Ascending aorta (tissue), 2 donors: ENCODE measurements around the gene UBE2H. TPM values are rescaled to one million over a fixed set of nuclear protein-coding genes. Genes with fewer than 3 reads are reported as not detected.
"Not testable (repeated sequence)": the region's sequence is repeated elsewhere in the genome, so short reads cannot be mapped to it uniquely, and the experiment has no call there.

Experiments
- DNase-seq, 2 donors: peaks; one replicate each; pipeline ENCODE4 v3.0.0-alpha.2; 2019; ENCODE audit warnings: low spot score in 2 of 2
- H3K27ac ChIP-seq, 2 donors: fragments of 200-600 bp; sonication (generic); one replicate each; pipeline ENCODE4 v1.5.1; 2016 to 2017; ENCODE audit warnings: mild to moderate bottlenecking in 1 of 2
- H3K27me3 ChIP-seq: fragments of 200-600 bp; sonication (generic); one replicate; pipeline ENCODE4 v1.5.1; 2017
- H3K36me3 ChIP-seq, 2 donors: fragments of 200-600 bp; sonication (generic); one replicate each; pipeline ENCODE4 v1.5.1; 2016
- H3K4me1 ChIP-seq, 2 donors: fragments of 200-600 bp; sonication (generic); one replicate each; pipeline ENCODE4 v1.5.1; 2016 to 2017; ENCODE audit warnings: mild to moderate bottlenecking in 1 of 2
- H3K4me3 ChIP-seq, 2 donors: fragments of 200-600 bp; sonication (generic); one replicate each; pipeline ENCODE4 v1.5.1; 2016 to 2017; ENCODE audit warnings: mild to moderate bottlenecking in 1 of 2
- H3K9me3 ChIP-seq, 2 donors: fragments of 200-600 bp; sonication (generic); one replicate each; pipeline ENCODE4 v1.5.1; 2016
- intact Hi-C: fragments of 100-400 bp; cut with DNase I; formaldehyde crosslinking; loops from one replicate; pipeline ENCODE4 v1.15.1; 2023
- total RNA-seq: library from RNA; depleted of rRNA; stranded (reverse); fragments of >200 nt; gene quantifications from one replicate; pipeline ENCODE4 v1.1.0, GENCODE V29; 2016
- TF ChIP-seq, protein P1 (sequence below), 3 experiments: fragments of 200-600 bp in 2 of 3; fragments of 450-650 bp in 1 of 3; sonication (generic) in 2 of 3; IDR thresholded peaks; one replicate each; pipeline ENCODE4 v1.5.1; 2016 to 2019; ENCODE audit warnings: antibody characterized with exemption in 3 of 3, mild to moderate bottlenecking in 1 of 3, moderate library complexity in 1 of 3

UBE2H gene
- total RNA-seq, 1 donor from 2014 or later: 83.9 TPM

DNA sequence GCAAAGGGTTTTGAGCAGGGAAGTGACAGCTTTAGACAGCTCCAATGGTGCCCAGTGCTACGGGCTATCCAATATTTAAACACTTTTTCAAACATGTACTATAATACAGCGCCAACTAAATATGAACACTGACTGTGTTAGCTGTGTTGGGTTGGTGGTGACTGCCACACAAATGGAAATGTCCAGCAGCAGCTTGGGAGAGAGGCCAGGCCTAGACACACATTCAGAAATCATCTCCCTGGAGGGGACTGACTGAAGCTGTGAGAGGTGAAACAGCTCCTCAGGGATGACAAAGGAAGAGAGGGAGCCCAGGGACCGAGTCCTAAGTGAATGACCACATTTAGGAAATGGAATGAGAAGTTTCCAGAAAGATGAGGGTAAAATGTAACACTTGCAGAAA, 115.8 kb downstream of the UBE2H start:
- DNase-seq: no peak
- no peak overlapping the region for H3K27ac ChIP-seq
- TF ChIP-seq, protein P1, sequence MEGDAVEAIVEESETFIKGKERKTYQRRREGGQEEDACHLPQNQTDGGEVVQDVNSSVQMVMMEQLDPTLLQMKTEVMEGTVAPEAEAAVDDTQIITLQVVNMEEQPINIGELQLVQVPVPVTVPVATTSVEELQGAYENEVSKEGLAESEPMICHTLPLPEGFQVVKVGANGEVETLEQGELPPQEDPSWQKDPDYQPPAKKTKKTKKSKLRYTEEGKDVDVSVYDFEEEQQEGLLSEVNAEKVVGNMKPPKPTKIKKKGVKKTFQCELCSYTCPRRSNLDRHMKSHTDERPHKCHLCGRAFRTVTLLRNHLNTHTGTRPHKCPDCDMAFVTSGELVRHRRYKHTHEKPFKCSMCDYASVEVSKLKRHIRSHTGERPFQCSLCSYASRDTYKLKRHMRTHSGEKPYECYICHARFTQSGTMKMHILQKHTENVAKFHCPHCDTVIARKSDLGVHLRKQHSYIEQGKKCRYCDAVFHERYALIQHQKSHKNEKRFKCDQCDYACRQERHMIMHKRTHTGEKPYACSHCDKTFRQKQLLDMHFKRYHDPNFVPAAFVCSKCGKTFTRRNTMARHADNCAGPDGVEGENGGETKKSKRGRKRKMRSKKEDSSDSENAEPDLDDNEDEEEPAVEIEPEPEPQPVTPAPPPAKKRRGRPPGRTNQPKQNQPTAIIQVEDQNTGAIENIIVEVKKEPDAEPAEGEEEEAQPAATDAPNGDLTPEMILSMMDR (IDR thresholded peaks at IDR 0.05): no peak

DNA sequence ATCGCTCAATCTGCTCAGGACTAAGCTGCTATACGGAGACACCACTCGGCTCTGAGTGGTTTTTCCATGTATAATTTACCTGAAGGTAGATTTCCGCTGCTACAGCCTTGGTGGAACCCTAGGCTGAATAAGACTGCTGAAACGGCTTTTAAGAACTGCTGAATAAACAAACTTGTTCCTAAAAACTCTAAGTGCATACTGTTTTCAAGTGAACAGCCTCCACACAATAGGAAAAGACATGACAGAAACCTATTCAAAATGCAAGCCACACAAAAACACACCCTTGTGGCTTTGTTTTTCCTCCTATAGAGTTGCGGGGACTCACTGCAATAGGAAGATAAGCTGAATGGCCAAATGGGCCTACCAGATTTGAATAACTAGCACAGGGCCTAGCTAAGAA, 117.2 kb downstream of the UBE2H start:
- H3K4me1 ChIP-seq: peaks cover 0 to 30% of the 10 kb centered on the region in 2 donors

More for the DNA sequence above, 115.8 kb downstream of the UBE2H start:
- Histone ChIP-seq H3K4me3 (no peak overlapping the region), H3K36me3 (peaks cover 4 to 12% of the 10 kb centered on the region in 2 donors), H3K27me3 (no peaks in the 10 kb centered on the region), H3K4me1 (peaks cover 7 to 28% of the 10 kb centered on the region in 2 donors), H3K9me3 (no peaks in the 10 kb centered on the region)
- intact Hi-C loops: no loop called here

DNA sequence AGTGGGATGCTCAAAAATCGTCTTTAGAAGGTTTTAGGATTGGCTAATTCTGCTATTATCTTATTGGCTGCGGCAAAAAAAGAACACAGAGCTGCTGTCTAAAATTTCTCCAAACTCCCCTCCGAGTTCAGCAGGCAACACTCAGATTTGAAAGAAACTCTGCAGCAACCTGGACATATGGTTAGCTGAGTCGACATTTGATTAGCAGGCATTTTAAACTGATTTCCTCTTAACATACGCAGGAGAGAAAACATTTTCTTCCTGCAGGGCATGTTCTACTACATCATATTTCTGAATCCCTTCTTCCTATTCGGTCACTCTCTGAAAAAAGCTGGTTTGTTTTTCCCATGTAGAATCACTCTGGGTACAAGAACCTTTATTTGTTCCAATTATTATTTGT, 119.4 kb downstream of the UBE2H start:
- H3K27me3 ChIP-seq, H3K36me3 ChIP-seq, intact Hi-C loops, DNase-seq, H3K9me3 ChIP-seq, H3K4me3 ChIP-seq: not testable (repeated sequence)
- peaks cover 0 to 30% of the 10 kb centered on the region in 2 donors for H3K4me1 ChIP-seq
- H3K27ac ChIP-seq: peak overlapping the region; percentile 11 to 34

More for the DNA sequence above, 117.2 kb downstream of the UBE2H start:
- no peak overlapping the region for H3K4me3 ChIP-seq
- intact Hi-C loops: no loop called here
- peaks cover 4 to 12% of the 10 kb centered on the region in 2 donors for H3K36me3 ChIP-seq
- H3K27ac ChIP-seq: peak overlapping the region; percentile 16 to 42
- H3K9me3 ChIP-seq: no peaks in the 10 kb centered on the region
- no peak for DNase-seq
- H3K27me3 ChIP-seq: no peaks in the 10 kb centered on the region
- TF ChIP-seq, protein P1 (IDR thresholded peaks at IDR 0.05): no peak

DNA sequence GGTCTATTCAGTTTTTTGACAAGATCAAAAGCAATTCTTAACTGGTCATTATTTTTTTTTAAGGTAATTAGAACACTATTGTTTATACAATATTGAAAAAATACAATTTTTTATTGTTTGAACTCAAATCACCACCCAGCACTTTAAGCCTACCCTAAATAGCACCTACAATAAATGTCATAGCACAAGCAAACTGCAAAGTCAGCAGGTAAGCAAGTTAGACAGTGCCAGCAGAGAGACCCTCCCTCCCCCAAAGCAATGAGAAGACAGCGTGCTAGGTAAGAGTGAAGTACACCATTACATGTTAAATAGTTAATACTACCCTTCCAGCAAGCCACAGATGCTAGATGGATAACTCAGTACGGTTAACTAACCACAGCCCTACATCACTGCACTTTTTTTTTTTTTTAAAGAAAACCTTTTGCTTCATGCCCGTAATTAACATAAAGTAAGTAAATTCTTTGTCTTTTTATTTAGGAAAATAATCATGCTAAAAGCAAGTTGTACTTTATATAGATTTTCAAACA, 120.0 kb downstream of the UBE2H start:
- TF ChIP-seq, protein P1 (IDR thresholded peaks at IDR 0.05): no peak
- Histone ChIP-seq H3K4me1 (peaks cover 0 to 30% of the 10 kb centered on the region in 2 donors), H3K27me3 (no peaks in the 10 kb centered on the region), H3K36me3 (peaks cover under 1 to 4% of the 10 kb centered on the region in 2 donors), H3K4me3 (no peak overlapping the region), H3K27ac (peak overlapping the region; percentile 80 to 84), H3K9me3 (no peaks in the 10 kb centered on the region)
- intact Hi-C loops: no loop called here
- no peak for DNase-seq

DNA sequence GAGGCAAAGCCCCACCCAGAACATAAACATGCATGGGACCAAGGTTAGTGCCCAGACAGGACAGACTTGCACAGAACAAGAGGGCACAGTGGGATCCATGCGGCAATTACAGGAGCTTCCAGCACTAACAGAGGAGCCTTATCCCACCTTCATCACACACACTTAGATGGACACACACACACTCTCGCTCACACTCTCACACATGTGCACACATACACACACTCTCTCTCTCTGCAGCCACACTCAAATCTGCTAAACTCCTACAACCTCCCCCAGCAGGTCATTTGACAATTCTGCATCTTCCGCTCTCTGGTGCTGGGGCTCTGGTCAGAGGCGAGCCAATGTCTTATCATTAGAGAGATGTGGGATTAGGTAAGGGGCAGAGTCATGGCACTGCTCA, 120.5 kb downstream of the UBE2H start:
- peak overlapping the region; percentile 80 to 84 for H3K27ac ChIP-seq
- no peak overlapping the region for H3K4me3 ChIP-seq
- TF ChIP-seq, protein P1 (IDR thresholded peaks at IDR 0.05): no peak
- H3K9me3 ChIP-seq: no peaks in the 10 kb centered on the region
- H3K27me3 ChIP-seq: no peaks in the 10 kb centered on the region
- DNase-seq: no peak
- H3K36me3 ChIP-seq: peaks cover 0 to 4% of the 10 kb centered on the region in 2 donors
- peaks cover 0 to 30% of the 10 kb centered on the region in 2 donors for H3K4me1 ChIP-seq
- intact Hi-C loops: no loop called here

DNA sequence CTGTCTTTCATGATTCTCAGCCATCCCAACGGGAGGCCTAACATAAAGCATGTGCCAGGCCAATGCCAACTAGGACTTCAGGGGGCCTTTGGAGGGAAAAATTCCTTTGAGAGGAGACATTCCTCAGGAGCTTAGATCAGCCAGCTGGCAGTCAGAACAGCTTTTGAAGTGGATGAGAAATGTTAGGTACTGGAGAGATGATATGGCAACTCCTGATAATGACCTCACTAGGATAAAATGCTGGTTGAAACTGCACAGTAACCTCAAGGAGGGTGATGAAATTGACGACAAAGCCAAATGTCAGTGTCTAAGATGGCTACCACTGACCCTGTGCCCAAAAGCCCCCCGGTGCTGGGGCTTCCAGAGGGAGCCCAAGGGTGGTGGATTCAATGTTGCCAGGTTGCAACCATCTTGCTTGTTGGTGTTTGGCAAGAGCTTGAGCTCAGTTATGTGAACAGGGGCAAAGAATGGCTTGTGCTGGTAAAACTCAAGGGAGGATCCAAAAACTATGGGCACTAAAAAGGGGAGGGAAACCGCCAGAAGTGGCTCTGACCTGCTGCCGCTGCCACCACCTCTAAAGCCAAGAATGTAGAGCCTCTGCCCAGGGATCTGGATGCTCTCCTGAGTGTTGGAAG, 121.2 kb downstream of the UBE2H start:
- H3K4me1 ChIP-seq: peaks cover 0 to 30% of the 10 kb centered on the region in 2 donors

More for the DNA sequence above, 121.2 kb downstream of the UBE2H start:
- Histone ChIP-seq H3K9me3 (no peaks in the 10 kb centered on the region), H3K36me3 (peaks cover 0 to 4% of the 10 kb centered on the region in 2 donors), H3K27me3 (no peaks in the 10 kb centered on the region), H3K4me3 (no peak overlapping the region), H3K27ac (peak overlapping the region; percentile 80 to 84)
- DNase-seq: peak in 1 of 2 donors; percentile 84
- intact Hi-C loops: loop anchor here (2.0 kb wide), 3 partner anchors 13 to 121 kb away; partner anchors contain the start of gene UBE2H
- TF ChIP-seq, protein P1 (IDR thresholded peaks at IDR 0.05): no peak
